ENCODE data around the gene NOL7. TPM values are rescaled to one million over a fixed set of nuclear protein-coding genes. Genes with fewer than 3 reads are reported as not detected.

The NOL7 gene
- total RNA-seq, 1 experiment from 2014 or later, result 73.7 TPM

GRCh38 chr6:13574571-13575376, 40.4 kb upstream of the NOL7 start, which contains the start of gene SIRT5 (continued):
- TF ChIP-seq ZNF274 (IDR thresholded peaks at IDR 0.05; ENCODE audit: low read depth, low read length) (no peak), RAD21 (IDR thresholded peaks at IDR 0.05; ENCODE audit: low read depth) (peak; percentile 76; the same call in 1 of the 2 replicates), SP1 (IDR thresholded peaks at IDR 0.05; ENCODE audit: low read depth) (peak; percentile 26), ELF1 (IDR thresholded peaks at IDR 0.05; ENCODE audit: borderline replicate concordance, low read depth) (no peak; the same call in 1 of the 2 replicates)
- TF ChIP-seq, protein P1, sequence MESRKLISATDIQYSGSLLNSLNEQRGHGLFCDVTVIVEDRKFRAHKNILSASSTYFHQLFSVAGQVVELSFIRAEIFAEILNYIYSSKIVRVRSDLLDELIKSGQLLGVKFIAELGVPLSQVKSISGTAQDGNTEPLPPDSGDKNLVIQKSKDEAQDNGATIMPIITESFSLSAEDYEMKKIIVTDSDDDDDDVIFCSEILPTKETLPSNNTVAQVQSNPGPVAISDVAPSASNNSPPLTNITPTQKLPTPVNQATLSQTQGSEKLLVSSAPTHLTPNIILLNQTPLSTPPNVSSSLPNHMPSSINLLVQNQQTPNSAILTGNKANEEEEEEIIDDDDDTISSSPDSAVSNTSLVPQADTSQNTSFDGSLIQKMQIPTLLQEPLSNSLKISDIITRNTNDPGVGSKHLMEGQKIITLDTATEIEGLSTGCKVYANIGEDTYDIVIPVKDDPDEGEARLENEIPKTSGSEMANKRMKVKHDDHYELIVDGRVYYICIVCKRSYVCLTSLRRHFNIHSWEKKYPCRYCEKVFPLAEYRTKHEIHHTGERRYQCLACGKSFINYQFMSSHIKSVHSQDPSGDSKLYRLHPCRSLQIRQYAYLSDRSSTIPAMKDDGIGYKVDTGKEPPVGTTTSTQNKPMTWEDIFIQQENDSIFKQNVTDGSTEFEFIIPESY (IDR thresholded peaks at IDR 0.05; ENCODE audit: extremely low read depth, insufficient replicate concordance, low read length), result peak; percentile 4

DNA sequence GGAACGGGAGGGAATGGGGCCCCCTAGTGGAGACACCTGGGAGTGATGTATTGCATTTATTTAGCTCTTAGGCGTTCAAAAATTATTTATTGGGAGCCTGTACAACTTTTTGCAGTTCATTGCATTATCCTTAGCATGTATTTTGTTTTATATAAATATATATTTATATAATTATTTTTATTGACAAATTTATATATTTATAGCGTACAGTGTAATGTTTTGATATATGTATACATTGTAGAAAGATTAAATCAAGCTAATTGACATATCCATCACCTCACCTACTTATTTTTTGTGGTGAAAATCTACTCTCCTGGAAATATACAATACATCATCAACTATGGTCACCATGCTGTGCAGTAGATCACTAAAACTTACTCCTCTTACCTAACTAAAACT, 39.8 kb upstream of the NOL7 start:
- Histone ChIP-seq H3K9ac (ENCODE audit: low read length) (peak overlapping the region; percentile 94), H3K4me1 (ENCODE audit: control insufficient read depth in 1 of 2, insufficient read depth in 2 of 2, low read length in 2 of 2) (peaks cover 8 to 21% of the 10 kb centered on the region in 2 experiments), H3K4me3 (replicated peaks in 1 of 2; ENCODE audit: low read depth in 1 of 2, low read length in 2 of 2) (peak overlapping the region; percentile 68 to 85), H3K27ac (ENCODE audit: low read depth, low read length) (peak overlapping the region; percentile 98), H3K27me3 (ENCODE audit: insufficient read depth, low read length) (no peaks in the 10 kb centered on the region), H2AFZ (ENCODE audit: low read depth, low read length, poor library complexity, severe bottlenecking) (no peak overlapping the region), H3K4me2 (ENCODE audit: low read length) (peak overlapping the region; percentile 79), H4K20me1 (ENCODE audit: insufficient read depth) (no peaks in the 10 kb centered on the region), H3K9me3 (ENCODE audit: control insufficient read depth in 1 of 2, insufficient read depth in 1 of 2, low read depth in 1 of 2, low read length in 2 of 2) (no peaks in the 10 kb centered on the region), H3K36me3 (ENCODE audit: control insufficient read depth in 1 of 2, insufficient read depth in 2 of 2, low read length in 2 of 2) (0 out of 4 replicates have a peak, but pooled peaks cover 0 to 4% of the 10 kb centered on the region in 2 experiments), H3K79me2 (ENCODE audit: insufficient read depth, low read length) (peaks cover 7% of the 10 kb centered on the region; the same call in 1 of the 2 replicates), H3K9me2 (ENCODE audit: insufficient read depth) (no peaks in the 10 kb centered on the region)
- ChIA-PET POLR2A (interaction anchor here (0.8 to 1.8 kb wide), 11 partner anchors 11 to 247 kb away, joined by 3 to 9 read pairs (median 3); partner anchors contain the start of gene TBC1D7), RAD21 (ENCODE audit: low non-redundant PET in 1 of 2, low total read pairs in 2 of 2, uncharacterized antibody in 2 of 2, unreplicated experiment in 2 of 2) (interaction anchor here in 1 of 2 experiments (1.1 to 1.6 kb wide), 2 partner anchors 39 to 240 kb away, joined by 4 read pairs; partner anchors contain the start of gene NOL7), CTCF (interaction anchor here (0.5 to 2.4 kb wide), 23 partner anchors 9 to 1480 kb away, joined by 3 to 20 read pairs (median 5); partner anchors contain the start of genes GFOD1, NOL7 and TBC1D7)
- ATAC-seq (no peak), DNase-seq (ENCODE audit: low read depth, low spot score) (no peak)
- no TSS peak for BruUV-seq (replicated peaks)
- TF ChIP-seq JUND (IDR thresholded peaks at IDR 0.05) (no peak), ATF3 (IDR thresholded peaks at IDR 0.05) (no peak), FOSL1 (IDR thresholded peaks at IDR 0.05; ENCODE audit: low read depth) (no peak), YY1 (IDR thresholded peaks at IDR 0.05; ENCODE audit: extremely low read depth, insufficient replicate concordance, low read depth, low read length) (no peak), REST (IDR thresholded peaks at IDR 0.05; ENCODE audit: low read depth) (no peak), ZNF274 (IDR thresholded peaks at IDR 0.05; ENCODE audit: low read depth, low read length) (no peak), POLR2AphosphoS5 (IDR thresholded peaks at IDR 0.05; ENCODE audit: low read depth, low read length) (no peak), CTCF (IDR thresholded peaks at IDR 0.05 in 2 of 3, conservative IDR thresholded peaks at IDR 0.05 in 1 of 3; ENCODE audit: borderline replicate concordance in 1 of 3, insufficient read depth in 1 of 3, low read depth in 2 of 3, low read length in 2 of 3) (peak; percentile 62 to 77 (median 74); a peak in 5 of 6 replicates), CBX3 (IDR thresholded peaks at IDR 0.05; ENCODE audit: low read depth) (peak; percentile 96)
- intact Hi-C loops (cut with micrococcal nuclease), result loop anchor here (1.0 to 2.0 kb wide), 3 partner anchors 39 to 247 kb away; partner anchors contain the start of genes NOL7 and TBC1D7
